Activated T-cell treated with anti-CD3 and anti-CD28 coated beads, Interleukin-2, amount 50 U/mL, for 48 hours (primary cell): ENCODE data around the gene SLC39A3.

ENCODE experiments used
- DNase-seq, 2 experiments: peaks; one replicate each; pipeline ENCODE4 v3.0.0-alpha.2; 2020

Gene SLC39A3

GRCh38 chr19:2744113-2744512 is 4.3 kb upstream of the SLC39A3 start:
- DNase-seq, result no peak

- DNase-seq, result no peak
Measured at GRCh38 chr19:2743099-2743498, 3.3 kb upstream of the SLC39A3 start.

- no peak for DNase-seq
Measured at GRCh38 chr19:2740314-2740656, 468 bp upstream of the SLC39A3 start.

GRCh38 chr19:2736550-2737190 is 3.1 kb downstream of the SLC39A3 start:
- no peak for DNase-seq

- DNase-seq, result no peak
Measured at GRCh38 chr19:2735374-2735773, 4.4 kb downstream of the SLC39A3 start.

GRCh38 chr19:2734589-2735288 is 5.1 kb downstream of the SLC39A3 start:
- no peak for DNase-seq

- DNase-seq, result no peak
Measured at GRCh38 chr19:2733930-2734588, 5.8 kb downstream of the SLC39A3 start.

- no peak for DNase-seq
Measured at GRCh38 chr19:2732883-2733282, 6.9 kb downstream of the SLC39A3 start.

GRCh38 chr19:2732157-2732725 is 7.6 kb downstream of the SLC39A3 start:
- no peak for DNase-seq

GRCh38 chr19:2731181-2731995 is 8.4 kb downstream of the SLC39A3 start:
- DNase-seq, result no peak

GRCh38 chr19:2729943-2730818 is 9.6 kb downstream of the SLC39A3 start:
- DNase-seq, result no peak

- no peak for DNase-seq
Measured at GRCh38 chr19:2728783-2729387, 10.9 kb downstream of the SLC39A3 start.

- no peak for DNase-seq
Measured at GRCh38 chr19:2727640-2727944, 12.2 kb downstream of the SLC39A3 start.

GRCh38 chr19:2726904-2727639 is 12.7 kb downstream of the SLC39A3 start:
- DNase-seq, result no peak

- DNase-seq, result no peak
Measured at GRCh38 chr19:2726160-2726855, 13.5 kb downstream of the SLC39A3 start.

- no peak for DNase-seq
Measured at GRCh38 chr19:2724148-2724557, 15.7 kb downstream of the SLC39A3 start.

- no peak for DNase-seq
Measured at GRCh38 chr19:2723747-2724146, 16.1 kb downstream of the SLC39A3 start.

GRCh38 chr19:2723345-2723715 is 16.5 kb downstream of the SLC39A3 start:
- DNase-seq, result no peak

- DNase-seq, result no peak
Measured at GRCh38 chr19:2722541-2723344, 17.1 kb downstream of the SLC39A3 start.
